Measurements from ENCODE around the gene CDH20. TPM values are rescaled to one million over a fixed set of nuclear protein-coding genes. Genes with fewer than 3 reads are reported as not detected.

The CDH20 gene
- total and polyA plus RNA-seq, 5 donors from 2014 or later, result 0.06 to 0.25 TPM; not detected in 3

DNA sequence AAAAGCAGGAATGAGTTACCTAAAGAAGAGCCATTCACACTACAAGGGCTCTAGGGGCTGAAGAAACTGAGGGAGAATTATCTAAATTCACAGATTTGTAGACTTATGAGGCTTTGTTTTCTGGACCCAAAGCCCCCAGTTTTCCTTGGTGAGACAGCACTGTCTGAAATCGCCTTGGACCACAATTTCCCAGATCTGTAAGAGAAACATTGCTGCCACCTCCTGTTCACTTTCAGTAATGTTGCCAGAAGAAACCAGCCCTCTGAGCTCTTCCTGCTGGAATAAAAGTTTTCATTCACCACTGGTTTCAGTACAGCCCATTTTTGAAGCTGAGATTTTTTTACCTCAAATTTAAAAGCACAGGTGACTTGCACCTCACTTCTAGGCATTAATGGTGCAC is 169.2 kb downstream of the CDH20 start:
- DNase-seq (peak in 1 of 3 donors; percentile 14), ATAC-seq (ENCODE audit: low read depth in 2 of 2) (no peak)
- Histone ChIP-seq H3K36me3 (ENCODE audit: control insufficient read depth, insufficient read depth, low read length) (no peaks in the 10 kb centered on the region), H3K4me3 (ENCODE audit: low read depth, low read length) (no peak overlapping the region), H3K27ac (ENCODE audit: insufficient read depth, low read length, poor library complexity, severe bottlenecking) (no peak overlapping the region), H3K9me3 (ENCODE audit: control insufficient read depth in 2 of 2, low read length in 2 of 2) (no peaks in the 10 kb centered on the region), H3K4me1 (ENCODE audit: control insufficient read depth, insufficient read depth, low read length, poor library complexity, severe bottlenecking) (no peaks in the 10 kb centered on the region), H3K27me3 (ENCODE audit: control insufficient read depth, insufficient read depth, low read length) (peaks cover under 1% of the 10 kb centered on the region)
- no peak overlapping the region for H3K4me3 Mint-ChIP-seq
- peaks cover 0 to 2% (median 0%) of the 10 kb centered on the region in 7 donors for H3K9me3 Mint-ChIP-seq
- H3K27ac Mint-ChIP-seq, result no peak overlapping the region
- no peaks in the 10 kb centered on the region for H3K27me3 Mint-ChIP-seq
- no peaks in the 10 kb centered on the region for H3K36me3 Mint-ChIP-seq
- H3K4me1 Mint-ChIP-seq, result no peaks in the 10 kb centered on the region

DNA sequence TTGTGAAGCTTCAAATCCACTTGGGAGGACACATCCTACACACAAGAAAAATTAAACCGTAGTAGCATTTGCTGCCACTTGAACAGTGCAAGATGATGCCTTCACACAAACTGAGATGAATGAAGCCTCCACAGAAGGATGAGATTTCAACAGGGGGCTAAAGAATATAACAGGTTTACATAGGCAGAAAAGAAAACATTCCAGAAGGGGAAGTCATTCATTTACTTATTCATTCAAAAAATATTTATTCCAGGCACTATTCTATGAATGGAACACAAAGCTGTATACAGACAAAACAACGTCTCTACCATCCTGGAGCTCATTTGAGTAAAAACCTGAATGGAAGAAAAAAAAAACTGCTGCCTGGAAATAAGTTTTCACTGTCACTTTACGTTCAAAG is 170.5 kb downstream of the CDH20 start:
- no peaks in the 10 kb centered on the region for H3K4me1 Mint-ChIP-seq
- ATAC-seq (ENCODE audit: low read depth in 2 of 2) (no peak), DNase-seq (no peak)
- no peak overlapping the region for H3K4me3 ChIP-seq (ENCODE audit: low read depth, low read length)
- no peaks in the 10 kb centered on the region for H3K4me1 ChIP-seq (ENCODE audit: control insufficient read depth, insufficient read depth, low read length, poor library complexity, severe bottlenecking)
- peaks cover 0 to 3% (median 1%) of the 10 kb centered on the region in 7 donors for H3K9me3 Mint-ChIP-seq
- no peak overlapping the region for H3K27ac Mint-ChIP-seq
- no peaks in the 10 kb centered on the region for H3K36me3 Mint-ChIP-seq
- H3K36me3 ChIP-seq (ENCODE audit: control insufficient read depth, insufficient read depth, low read length), result no peaks in the 10 kb centered on the region
- H3K9me3 ChIP-seq (ENCODE audit: control insufficient read depth in 2 of 2, low read length in 2 of 2), result no peaks in the 10 kb centered on the region
- H3K27ac ChIP-seq (ENCODE audit: insufficient read depth, low read length, poor library complexity, severe bottlenecking), result no peak overlapping the region
- H3K27me3 ChIP-seq (ENCODE audit: control insufficient read depth, insufficient read depth, low read length), result no peaks in the 10 kb centered on the region
- no peaks in the 10 kb centered on the region for H3K27me3 Mint-ChIP-seq
- no peak overlapping the region for H3K4me3 Mint-ChIP-seq

DNA sequence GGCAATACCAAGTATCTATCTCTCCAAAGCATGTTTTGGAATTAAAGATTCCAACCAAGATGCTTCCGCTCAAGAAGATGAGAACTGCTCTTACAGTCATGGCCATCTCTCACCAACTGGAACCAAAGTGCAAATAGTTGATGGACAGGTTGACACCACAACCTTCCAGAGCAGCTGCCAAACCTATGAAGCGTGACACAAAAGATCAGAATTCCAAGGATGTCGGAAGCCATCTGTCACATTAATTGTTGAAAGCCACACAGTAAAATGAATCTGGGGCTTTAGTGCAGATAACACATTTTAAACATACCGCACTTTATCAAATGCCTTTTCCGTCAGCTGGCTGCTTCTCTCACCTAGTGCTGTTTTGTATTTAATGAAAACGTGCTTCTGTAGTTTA is 195.7 kb downstream of the CDH20 start:
- no peak overlapping the region for H3K4me3 Mint-ChIP-seq
- H3K27me3 ChIP-seq (ENCODE audit: control insufficient read depth, insufficient read depth, low read length), result no peaks in the 10 kb centered on the region
- no peaks in the 10 kb centered on the region for H3K4me1 Mint-ChIP-seq
- DNase-seq (no peak), ATAC-seq (ENCODE audit: low read depth in 2 of 2) (no peak)
- peaks cover 5% of the 10 kb centered on the region for H3K27me3 Mint-ChIP-seq
- H3K4me1 ChIP-seq (ENCODE audit: control insufficient read depth, insufficient read depth, low read length, poor library complexity, severe bottlenecking), result no peaks in the 10 kb centered on the region
- H3K27ac ChIP-seq (ENCODE audit: insufficient read depth, low read length, poor library complexity, severe bottlenecking), result no peak overlapping the region
- no peaks in the 10 kb centered on the region for H3K36me3 ChIP-seq (ENCODE audit: control insufficient read depth, insufficient read depth, low read length)
- no peak overlapping the region for H3K27ac Mint-ChIP-seq
- H3K9me3 ChIP-seq (ENCODE audit: control insufficient read depth in 2 of 2, low read length in 2 of 2), result no peaks in the 10 kb centered on the region
- H3K4me3 ChIP-seq (ENCODE audit: low read depth, low read length), result no peak overlapping the region
- no peaks in the 10 kb centered on the region for H3K36me3 Mint-ChIP-seq
- H3K9me3 Mint-ChIP-seq, result peaks cover 0 to 2% (median 0%) of the 10 kb centered on the region in 7 donors

DNA sequence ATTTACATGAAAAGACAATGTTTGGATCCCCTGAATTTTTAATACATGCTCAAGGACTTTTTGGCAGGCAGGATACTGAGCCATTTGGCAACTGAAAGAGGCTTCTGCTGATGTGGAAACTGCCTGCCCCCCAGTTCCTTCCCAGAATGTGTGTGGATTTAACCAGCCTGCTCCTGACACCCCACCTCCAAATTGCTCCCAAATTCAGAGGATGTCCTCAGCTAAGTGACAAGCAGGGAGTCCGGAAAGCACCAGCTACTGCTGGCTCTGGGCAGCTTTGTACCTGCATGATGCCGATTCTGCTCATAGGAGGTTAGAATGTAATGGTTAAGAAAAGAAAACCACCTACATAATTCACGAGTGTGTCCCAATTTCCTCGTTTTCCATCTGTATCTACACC is 197.5 kb downstream of the CDH20 start:
- Mint-ChIP-seq H3K9me3 (peaks cover 0 to 1% (median 0%) of the 10 kb centered on the region in 7 donors), H3K4me1 (no peaks in the 10 kb centered on the region), H3K4me3 (no peak overlapping the region), H3K36me3 (no peaks in the 10 kb centered on the region), H3K27ac (no peak overlapping the region), H3K27me3 (peaks cover 5% of the 10 kb centered on the region)
- H3K9me3 ChIP-seq (ENCODE audit: control insufficient read depth in 2 of 2, low read length in 2 of 2), result no peaks in the 10 kb centered on the region
- ATAC-seq (ENCODE audit: low read depth in 2 of 2) (no peak), DNase-seq (no peak)
- no peaks in the 10 kb centered on the region for H3K4me1 ChIP-seq (ENCODE audit: control insufficient read depth, insufficient read depth, low read length, poor library complexity, severe bottlenecking)
- no peaks in the 10 kb centered on the region for H3K36me3 ChIP-seq (ENCODE audit: control insufficient read depth, insufficient read depth, low read length)
- H3K27me3 ChIP-seq (ENCODE audit: control insufficient read depth, insufficient read depth, low read length), result no peaks in the 10 kb centered on the region
- H3K27ac ChIP-seq (ENCODE audit: insufficient read depth, low read length, poor library complexity, severe bottlenecking), result no peak overlapping the region
- no peak overlapping the region for H3K4me3 ChIP-seq (ENCODE audit: low read depth, low read length)

DNA sequence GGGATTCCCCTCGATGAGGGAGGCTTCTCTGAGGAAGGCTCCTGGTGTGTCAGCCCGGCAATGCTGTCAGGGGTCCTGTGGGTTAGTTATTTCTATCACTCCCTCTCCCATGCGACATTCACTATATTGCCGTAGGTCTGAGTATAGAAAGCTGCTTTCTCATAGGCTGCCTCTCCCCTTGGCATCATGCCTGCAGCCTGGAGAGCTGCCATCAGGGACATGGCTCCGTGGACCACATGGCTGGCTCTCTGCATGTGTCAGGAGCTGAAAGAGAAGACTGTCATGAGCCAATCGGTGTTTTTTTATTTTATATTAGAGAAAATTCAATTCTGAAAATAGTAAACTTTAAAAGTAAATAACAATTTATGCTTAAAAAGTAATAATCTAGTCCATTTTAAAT is 198.0 kb downstream of the CDH20 start:
- Mint-ChIP-seq H3K4me1 (no peaks in the 10 kb centered on the region), H3K27ac (no peak overlapping the region), H3K27me3 (peaks cover 5% of the 10 kb centered on the region)

DNA sequence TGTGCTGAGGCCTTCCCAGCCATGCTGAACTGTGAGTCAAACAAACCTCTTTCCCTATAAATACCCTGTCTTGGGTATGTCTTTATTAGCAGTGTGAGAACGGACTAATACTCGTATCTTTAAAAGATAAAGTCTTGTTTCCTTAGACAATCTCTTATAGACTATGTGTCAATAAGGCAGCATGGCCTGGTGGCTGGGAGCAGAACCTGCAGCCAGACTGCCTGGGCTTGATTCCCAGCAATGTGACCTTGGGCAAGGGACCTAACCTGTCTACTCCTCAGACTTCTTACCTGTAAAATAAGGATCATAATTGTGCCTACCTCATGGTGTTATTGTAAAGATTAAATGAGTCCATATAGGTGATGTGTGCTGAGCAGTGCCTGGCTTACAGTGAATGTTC is 198.7 kb downstream of the CDH20 start:
- H3K4me3 ChIP-seq (ENCODE audit: low read depth, low read length), result no peak overlapping the region
- no peaks in the 10 kb centered on the region for H3K27me3 ChIP-seq (ENCODE audit: control insufficient read depth, insufficient read depth, low read length)
- ATAC-seq (ENCODE audit: low read depth in 2 of 2) (no peak), DNase-seq (no peak)
- no peak overlapping the region for H3K27ac ChIP-seq (ENCODE audit: insufficient read depth, low read length, poor library complexity, severe bottlenecking)
- H3K4me1 ChIP-seq (ENCODE audit: control insufficient read depth, insufficient read depth, low read length, poor library complexity, severe bottlenecking), result no peaks in the 10 kb centered on the region
- Mint-ChIP-seq H3K27ac (no peak overlapping the region), H3K4me1 (no peaks in the 10 kb centered on the region), H3K4me3 (no peak overlapping the region), H3K27me3 (peaks cover 5% of the 10 kb centered on the region), H3K36me3 (no peaks in the 10 kb centered on the region), H3K9me3 (peaks cover 0 to 1% (median 0%) of the 10 kb centered on the region in 7 donors)
- H3K9me3 ChIP-seq (ENCODE audit: control insufficient read depth in 2 of 2, low read length in 2 of 2), result no peaks in the 10 kb centered on the region
- H3K36me3 ChIP-seq (ENCODE audit: control insufficient read depth, insufficient read depth, low read length), result no peaks in the 10 kb centered on the region

More for the DNA sequence above, 198.0 kb downstream of the CDH20 start:
- H3K4me1 ChIP-seq (ENCODE audit: control insufficient read depth, insufficient read depth, low read length, poor library complexity, severe bottlenecking), result no peaks in the 10 kb centered on the region
- H3K27ac ChIP-seq (ENCODE audit: insufficient read depth, low read length, poor library complexity, severe bottlenecking), result no peak overlapping the region
- no peak overlapping the region for H3K4me3 ChIP-seq (ENCODE audit: low read depth, low read length)
- Mint-ChIP-seq H3K9me3 (peaks cover 0 to 1% (median 0%) of the 10 kb centered on the region in 7 donors), H3K36me3 (no peaks in the 10 kb centered on the region), H3K4me3 (no peak overlapping the region)
- no peak for DNase-seq
- no peak for ATAC-seq (ENCODE audit: low read depth in 2 of 2)
- no peaks in the 10 kb centered on the region for H3K9me3 ChIP-seq (ENCODE audit: control insufficient read depth in 2 of 2, low read length in 2 of 2)
- H3K27me3 ChIP-seq (ENCODE audit: control insufficient read depth, insufficient read depth, low read length), result no peaks in the 10 kb centered on the region
- no peaks in the 10 kb centered on the region for H3K36me3 ChIP-seq (ENCODE audit: control insufficient read depth, insufficient read depth, low read length)

DNA sequence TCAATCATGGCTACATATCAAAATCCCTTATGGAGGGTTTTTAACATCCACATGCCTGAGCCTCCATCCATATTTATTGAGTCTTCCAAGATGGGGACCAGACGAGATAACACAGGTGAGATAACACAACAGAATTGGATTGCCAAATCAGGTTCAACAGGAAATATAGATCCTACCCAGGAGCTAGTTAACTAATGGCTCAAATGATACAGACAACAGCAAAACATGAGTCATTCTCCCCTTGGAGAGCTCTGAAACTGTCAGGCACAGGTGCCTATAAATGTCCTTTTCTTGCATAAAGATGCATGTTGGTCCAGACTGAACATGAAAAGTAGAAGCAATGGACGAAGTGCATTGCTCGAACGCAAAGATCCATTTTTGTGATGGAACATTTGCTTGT is 202.2 kb downstream of the CDH20 start:
- H3K4me1 ChIP-seq (ENCODE audit: control insufficient read depth, insufficient read depth, low read length, poor library complexity, severe bottlenecking), result no peaks in the 10 kb centered on the region
- no peak overlapping the region for H3K27ac ChIP-seq (ENCODE audit: insufficient read depth, low read length, poor library complexity, severe bottlenecking)
- no peaks in the 10 kb centered on the region for H3K36me3 Mint-ChIP-seq
- H3K4me3 ChIP-seq (ENCODE audit: low read depth, low read length), result no peak overlapping the region
- H3K4me1 Mint-ChIP-seq, result no peaks in the 10 kb centered on the region
- ATAC-seq (ENCODE audit: low read depth in 2 of 2), result no peak
- no peak overlapping the region for H3K27ac Mint-ChIP-seq
- peaks cover 0 to 3% (median 0%) of the 10 kb centered on the region in 7 donors for H3K9me3 Mint-ChIP-seq
- H3K4me3 Mint-ChIP-seq, result no peak overlapping the region
- peaks cover 5% of the 10 kb centered on the region for H3K27me3 Mint-ChIP-seq
- no peaks in the 10 kb centered on the region for H3K36me3 ChIP-seq (ENCODE audit: control insufficient read depth, insufficient read depth, low read length)
- no peaks in the 10 kb centered on the region for H3K9me3 ChIP-seq (ENCODE audit: control insufficient read depth in 2 of 2, low read length in 2 of 2)
- H3K27me3 ChIP-seq (ENCODE audit: control insufficient read depth, insufficient read depth, low read length), result no peaks in the 10 kb centered on the region
- DNase-seq, result no peak

DNA sequence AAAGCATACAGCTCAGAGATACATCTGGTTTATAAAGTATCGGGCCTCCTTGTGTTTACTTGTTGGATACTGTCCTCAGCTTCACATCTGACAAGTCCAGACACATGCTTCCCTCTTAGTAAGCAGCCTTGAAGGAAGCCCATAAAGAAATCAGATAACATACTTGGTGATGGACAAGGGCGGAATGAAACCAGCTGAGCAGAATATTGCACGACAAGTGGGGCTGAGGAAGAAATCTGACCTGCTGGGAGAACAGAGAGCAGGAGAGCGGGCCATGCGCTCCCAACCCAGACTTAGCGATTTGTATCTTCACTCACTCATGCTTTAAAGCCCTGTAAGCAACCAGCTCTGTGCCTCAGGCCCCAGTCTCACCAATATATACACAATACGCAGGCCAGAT is 208.4 kb downstream of the CDH20 start:
- peaks cover 4% of the 10 kb centered on the region for H3K27me3 Mint-ChIP-seq
- no peaks in the 10 kb centered on the region for H3K36me3 Mint-ChIP-seq
- Histone ChIP-seq H3K9me3 (ENCODE audit: control insufficient read depth in 2 of 2, low read length in 2 of 2) (no peaks in the 10 kb centered on the region), H3K36me3 (ENCODE audit: control insufficient read depth, insufficient read depth, low read length) (no peaks in the 10 kb centered on the region), H3K27me3 (ENCODE audit: control insufficient read depth, insufficient read depth, low read length) (no peaks in the 10 kb centered on the region), H3K27ac (ENCODE audit: insufficient read depth, low read length, poor library complexity, severe bottlenecking) (no peak overlapping the region), H3K4me1 (ENCODE audit: control insufficient read depth, insufficient read depth, low read length, poor library complexity, severe bottlenecking) (no peaks in the 10 kb centered on the region), H3K4me3 (ENCODE audit: low read depth, low read length) (no peak overlapping the region)
- H3K4me3 Mint-ChIP-seq, result no peak overlapping the region
- peaks cover 0 to 3% (median 0%) of the 10 kb centered on the region in 7 donors for H3K9me3 Mint-ChIP-seq
- DNase-seq (no peak), ATAC-seq (ENCODE audit: low read depth in 2 of 2) (no peak)
- no peaks in the 10 kb centered on the region for H3K4me1 Mint-ChIP-seq
- no peak overlapping the region for H3K27ac Mint-ChIP-seq
